CD4-positive, CD25-positive, alpha-beta regulatory T cell (primary cell): ENCODE measurements around the gene GPI. TPM values are rescaled to one million over a fixed set of nuclear protein-coding genes. Genes with fewer than 3 reads are reported as not detected.
A peak's percentile ranks its signal among the peaks of the same experiment; 100 is the strongest.

ENCODE experiments used
- ATAC-seq, 2 donors: fragments of 150-1000 bp; cut with Tn5 transposase; one replicate each; pipeline ENCODE4 v1.10.0; 2021; ENCODE audit warnings: low read depth in 2 of 2, moderate number of reproducible peaks in 2 of 2, moderate library complexity in 1 of 2
- DNase-seq, 3 donors: peaks; one replicate each; pipeline versions ENCODE4 v3.0.0 to v3.0.0-alpha.2; 2012 to 2022; ENCODE audit warnings: mixed read lengths in 1 of 3
- H3K27ac ChIP-seq: one replicate; pipeline ENCODE4 v1.7.0; 2013; ENCODE audit warnings: mild to moderate bottlenecking, low read length; ENCODE audit not compliant: insufficient read depth, poor library complexity, severe bottlenecking
- H3K27me3 ChIP-seq: one replicate; pipeline ENCODE4 v1.7.0; 2013; ENCODE audit warnings: low read length; ENCODE audit not compliant: control insufficient read depth, insufficient read depth
- H3K36me3 ChIP-seq: one replicate; pipeline ENCODE4 v1.7.0; 2013; ENCODE audit warnings: mild to moderate bottlenecking, low read length, moderate library complexity; ENCODE audit not compliant: control insufficient read depth, insufficient read depth
- H3K4me1 ChIP-seq: 2 replicates; pipeline ENCODE4 v1.7.0; 2013; ENCODE audit warnings: mild to moderate bottlenecking, low read length; ENCODE audit not compliant: insufficient read depth, control insufficient read depth, poor library complexity, severe bottlenecking
- H3K4me3 ChIP-seq: one replicate; pipeline ENCODE4 v1.7.0; 2013; ENCODE audit warnings: low read depth, mild to moderate bottlenecking, low read length, moderate library complexity
- H3K9me3 ChIP-seq, 2 experiments: 1 replicate in 1 of 2; 2 replicates in 1 of 2; pipeline ENCODE4 v1.7.0; 2013; ENCODE audit warnings: low read length in 2 of 2, mild to moderate bottlenecking in 1 of 2, moderate library complexity in 1 of 2; ENCODE audit not compliant: control insufficient read depth in 2 of 2
- H3K27ac Mint-ChIP-seq, 3 donors: one replicate each; pipeline ENCODE4 v1.8.0; 2020 to 2022; ENCODE audit warnings: mild to moderate bottlenecking in 3 of 3, mixed read lengths in 3 of 3, moderate library complexity in 2 of 3
- H3K27me3 Mint-ChIP-seq: one replicate; pipeline ENCODE4 v1.8.0; 2022; ENCODE audit warnings: mild to moderate bottlenecking, mixed read lengths
- H3K36me3 Mint-ChIP-seq: one replicate; pipeline ENCODE4 v1.8.0; 2020; ENCODE audit warnings: mixed read lengths
- H3K4me1 Mint-ChIP-seq, 4 donors: one replicate each; pipeline ENCODE4 v1.8.0; 2020 to 2022; ENCODE audit warnings: mixed read lengths in 4 of 4, mild to moderate bottlenecking in 1 of 4
- H3K4me3 Mint-ChIP-seq, 4 donors: one replicate each; pipeline ENCODE4 v1.8.0; 2020 to 2022; ENCODE audit warnings: mild to moderate bottlenecking in 4 of 4, mixed read lengths in 4 of 4, moderate library complexity in 3 of 4
- H3K9me3 Mint-ChIP-seq, 7 donors: one replicate each; pipeline ENCODE4 v1.8.0; 2020 to 2022; ENCODE audit warnings: mixed read lengths in 7 of 7, mild to moderate bottlenecking in 3 of 7, moderate library complexity in 2 of 7
- polyA plus RNA-seq, 4 donors: library from polyadenylated mRNA; unstranded; fragments of 300-500 nt; fragmentation: Illumina TruSeq; gene quantifications; one replicate each; pipeline ENCODE4 v1.2.3, GENCODE V29; 2021
- total RNA-seq: library from RNA; stranded (reverse); gene quantifications from one replicate; pipeline ENCODE4 v1.2.3, GENCODE V29; 2022

GPI gene
- total and polyA plus RNA-seq, 5 donors from 2014 or later = 116 to 148 (median 143) TPM

- H3K9me3 Mint-ChIP-seq = no peaks in the 10 kb centered on the region
- no peaks in the 10 kb centered on the region for H3K27me3 ChIP-seq
- DNase-seq (no peak), ATAC-seq (no peak)
- no peaks in the 10 kb centered on the region for H3K9me3 ChIP-seq
- H3K27ac Mint-ChIP-seq = peak overlapping the region in 1 of 3 donors; percentile 38
- peaks cover 15% of the 10 kb centered on the region for H3K36me3 Mint-ChIP-seq
- no peak overlapping the region for H3K4me3 ChIP-seq
- H3K27ac ChIP-seq = no peak overlapping the region
- no peaks in the 10 kb centered on the region for H3K27me3 Mint-ChIP-seq
- peak overlapping the region; percentile 35 to 77 (median 44) for H3K4me3 Mint-ChIP-seq
- H3K4me1 Mint-ChIP-seq = peaks cover 4 to 34% (median 16%) of the 10 kb centered on the region in 4 donors
- H3K36me3 ChIP-seq = peaks cover 10% of the 10 kb centered on the region
- H3K4me1 ChIP-seq = peaks cover 7% of the 10 kb centered on the region
Measured at GRCh38 chr19:34405892-34406660, 41.1 kb downstream of the GPI start.

DNA sequence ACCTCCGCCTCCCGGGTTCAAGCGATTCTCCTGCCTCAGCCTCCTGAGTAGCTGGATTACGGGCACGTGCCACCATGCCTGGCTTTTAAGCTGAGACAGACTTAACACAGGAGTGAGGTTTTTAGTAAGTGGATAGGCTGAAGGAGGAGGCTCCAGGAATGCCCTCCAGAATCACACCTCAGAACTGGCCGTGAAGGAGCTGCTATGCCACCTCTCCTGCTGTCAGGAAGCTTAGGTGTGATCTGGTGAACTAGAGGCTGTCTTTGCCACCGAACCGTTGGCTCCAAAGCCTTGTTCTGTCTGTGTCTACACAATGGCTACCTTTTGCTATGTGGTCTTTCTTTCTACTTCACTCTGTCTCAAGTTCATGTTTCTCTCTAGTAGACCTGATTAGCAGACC is 43.4 kb downstream of the GPI start:
- no peaks in the 10 kb centered on the region for H3K27me3 ChIP-seq
- H3K4me1 ChIP-seq = peaks cover 7% of the 10 kb centered on the region
- Mint-ChIP-seq H3K4me3 (no peak overlapping the region), H3K27ac (no peak overlapping the region), H3K27me3 (no peaks in the 10 kb centered on the region), H3K4me1 (peaks cover 4 to 34% (median 16%) of the 10 kb centered on the region in 4 donors), H3K36me3 (peaks cover 13% of the 10 kb centered on the region), H3K9me3 (no peaks in the 10 kb centered on the region)
- DNase-seq (no peak), ATAC-seq (no peak)
- H3K4me3 ChIP-seq = no peak overlapping the region
- no peaks in the 10 kb centered on the region for H3K9me3 ChIP-seq
- no peak overlapping the region for H3K27ac ChIP-seq
- peaks cover 10% of the 10 kb centered on the region for H3K36me3 ChIP-seq

DNA sequence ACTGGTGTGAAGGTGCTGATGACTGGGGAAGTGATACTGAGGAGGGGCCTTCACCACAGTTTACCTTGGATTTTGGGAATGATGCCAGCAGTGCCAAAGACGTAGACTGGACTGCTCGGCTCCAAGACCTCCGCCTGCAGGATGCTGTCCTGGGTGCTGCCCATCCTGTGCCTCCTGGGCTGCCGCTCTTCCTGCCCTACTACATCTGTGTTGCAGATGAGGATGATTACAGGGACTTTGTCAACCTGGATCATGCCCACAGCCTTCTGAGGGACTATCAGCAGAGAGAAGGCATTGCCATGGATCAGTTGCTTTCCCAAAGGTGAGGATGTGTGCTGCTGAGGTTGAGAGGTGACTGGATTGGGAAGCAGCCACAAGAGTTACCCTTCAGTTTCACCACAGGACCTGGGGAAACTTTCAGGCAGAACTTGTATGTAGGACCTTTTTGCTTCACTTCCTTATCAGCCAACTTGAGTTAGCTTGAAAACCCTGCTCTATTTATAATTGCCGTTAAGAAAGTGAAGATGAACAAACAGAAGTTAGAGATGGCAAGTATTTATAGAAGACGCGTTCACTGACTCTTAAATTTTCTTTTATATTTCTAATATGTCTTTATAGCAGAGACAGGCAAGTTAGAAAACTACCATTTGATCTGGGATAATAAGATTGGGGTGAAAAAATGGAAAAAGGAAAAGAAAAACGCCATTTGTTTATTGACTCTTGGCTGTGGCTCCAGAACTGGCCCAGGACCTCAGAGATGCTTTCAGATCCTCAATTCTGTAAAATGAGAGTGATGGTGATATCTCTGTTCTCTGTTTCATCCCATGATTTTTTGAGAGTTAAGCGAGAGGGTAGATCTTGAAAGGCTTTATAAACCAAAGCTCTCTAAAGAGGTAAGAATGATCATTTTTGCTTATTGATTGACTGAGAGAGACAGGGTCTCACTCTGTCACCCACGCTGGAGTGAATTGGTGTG is 44.5 kb downstream of the GPI start:
- Histone ChIP-seq H3K4me3 (no peak overlapping the region), H3K4me1 (no peaks in the 10 kb centered on the region), H3K27me3 (no peaks in the 10 kb centered on the region), H3K27ac (no peak overlapping the region), H3K9me3 (no peaks in the 10 kb centered on the region), H3K36me3 (peaks cover 16% of the 10 kb centered on the region)
- Mint-ChIP-seq H3K36me3 (peaks cover 13% of the 10 kb centered on the region), H3K27ac (peak overlapping the region in 1 of 3 donors; percentile 69), H3K9me3 (no peaks in the 10 kb centered on the region), H3K27me3 (no peaks in the 10 kb centered on the region), H3K4me3 (no peak overlapping the region), H3K4me1 (peaks cover 3 to 25% (median 8%) of the 10 kb centered on the region in 4 donors)
- no peak for ATAC-seq
- DNase-seq = no peak

DNA sequence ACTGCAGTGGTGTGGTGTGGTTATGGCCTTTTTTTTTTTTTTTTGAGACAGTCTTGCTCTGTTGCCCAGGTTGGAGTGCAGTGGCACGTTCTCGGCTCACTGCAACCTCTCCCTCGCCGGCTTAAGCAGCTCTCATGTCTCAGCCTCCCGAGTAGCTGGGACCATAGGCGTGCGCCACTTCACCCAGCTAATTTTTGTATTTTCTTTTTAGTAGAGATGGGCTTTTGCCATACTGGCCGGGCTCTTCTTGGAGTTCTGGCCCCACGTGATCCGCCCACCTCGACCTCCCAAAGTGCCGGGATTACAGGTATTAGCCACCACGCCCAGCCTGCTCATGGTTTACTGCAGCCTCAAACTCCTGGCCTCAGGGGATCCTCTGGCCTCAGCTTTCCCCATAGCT is 46.2 kb downstream of the GPI start:
- H3K9me3 Mint-ChIP-seq = no peaks in the 10 kb centered on the region
- H3K4me1 Mint-ChIP-seq = peaks cover 2 to 18% (median 7%) of the 10 kb centered on the region in 4 donors
- H3K27ac ChIP-seq = no peak overlapping the region
- H3K4me1 ChIP-seq = no peaks in the 10 kb centered on the region
- no peaks in the 10 kb centered on the region for H3K27me3 Mint-ChIP-seq
- no peaks in the 10 kb centered on the region for H3K9me3 ChIP-seq
- peaks cover 13% of the 10 kb centered on the region for H3K36me3 Mint-ChIP-seq
- H3K27me3 ChIP-seq = no peaks in the 10 kb centered on the region
- no peak for DNase-seq
- no peak for ATAC-seq
- H3K36me3 ChIP-seq = peaks cover 32% of the 10 kb centered on the region
- no peak overlapping the region for H3K27ac Mint-ChIP-seq
- no peak overlapping the region for H3K4me3 Mint-ChIP-seq
- no peak overlapping the region for H3K4me3 ChIP-seq

DNA sequence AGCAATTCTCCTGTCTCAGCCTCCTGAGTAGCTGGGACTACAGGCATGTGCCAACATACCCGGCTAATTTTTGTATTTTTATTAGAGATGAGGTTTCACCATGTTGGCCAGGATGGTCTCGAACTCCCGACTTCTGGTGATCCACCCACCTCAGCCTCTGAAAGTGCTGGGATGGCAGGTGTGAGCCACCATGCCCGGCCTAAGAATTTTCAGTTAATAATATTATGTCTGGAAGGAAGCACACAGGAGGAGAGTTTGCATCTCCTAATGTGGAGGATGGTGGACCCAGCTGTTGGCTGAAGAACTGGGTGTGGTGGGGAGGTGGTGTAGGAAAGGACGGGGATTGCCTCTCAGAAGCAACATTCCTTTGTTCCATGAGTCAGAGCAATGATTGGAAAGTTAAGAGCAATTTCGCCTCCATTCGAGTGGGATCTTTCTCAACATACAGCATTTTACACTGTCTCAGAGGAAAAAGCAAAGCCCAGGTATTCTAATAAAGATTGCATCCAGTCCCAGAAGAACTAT is 51.1 kb downstream of the GPI start:
- Histone ChIP-seq H3K36me3 (peaks cover 33% of the 10 kb centered on the region), H3K27ac (no peak overlapping the region), H3K27me3 (no peaks in the 10 kb centered on the region), H3K4me1 (no peaks in the 10 kb centered on the region), H3K4me3 (no peak overlapping the region), H3K9me3 (no peaks in the 10 kb centered on the region)
- no peak for DNase-seq
- Mint-ChIP-seq H3K4me3 (no peak overlapping the region), H3K4me1 (peaks cover 0 to 6% (median 4%) of the 10 kb centered on the region in 4 donors), H3K9me3 (no peaks in the 10 kb centered on the region), H3K36me3 (peaks cover 12% of the 10 kb centered on the region), H3K27ac (no peak overlapping the region), H3K27me3 (no peaks in the 10 kb centered on the region)
- no peak for ATAC-seq

DNA sequence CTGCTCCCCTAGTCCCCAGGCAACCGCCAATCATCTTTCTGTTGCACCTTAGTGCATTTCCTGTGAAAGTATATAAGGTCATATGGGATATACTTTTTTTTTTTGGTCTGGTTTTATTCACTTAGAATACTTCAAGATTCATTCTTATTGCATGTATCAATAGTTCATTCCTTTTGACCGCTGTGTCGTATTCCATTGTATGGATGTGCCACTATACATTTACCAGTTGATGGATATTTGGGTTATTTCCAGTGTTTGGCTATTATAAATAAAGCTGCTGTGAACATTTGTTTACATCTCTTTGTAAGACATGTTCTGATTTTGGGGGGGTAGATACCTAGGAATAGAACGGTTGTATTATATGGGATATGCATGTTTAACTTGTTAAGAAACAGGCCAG is 53.3 kb downstream of the GPI start:
- no peaks in the 10 kb centered on the region for H3K4me1 ChIP-seq
- H3K27me3 ChIP-seq = no peaks in the 10 kb centered on the region
- Mint-ChIP-seq H3K27me3 (no peaks in the 10 kb centered on the region), H3K4me1 (peaks cover 0 to 6% (median 4%) of the 10 kb centered on the region in 4 donors), H3K9me3 (no peaks in the 10 kb centered on the region), H3K27ac (no peak overlapping the region), H3K4me3 (no peak overlapping the region), H3K36me3 (peaks cover 15% of the 10 kb centered on the region)
- DNase-seq (no peak), ATAC-seq (no peak)
- H3K36me3 ChIP-seq = peaks cover 35% of the 10 kb centered on the region
- H3K9me3 ChIP-seq = no peaks in the 10 kb centered on the region
- no peak overlapping the region for H3K27ac ChIP-seq
- H3K4me3 ChIP-seq = no peak overlapping the region

DNA sequence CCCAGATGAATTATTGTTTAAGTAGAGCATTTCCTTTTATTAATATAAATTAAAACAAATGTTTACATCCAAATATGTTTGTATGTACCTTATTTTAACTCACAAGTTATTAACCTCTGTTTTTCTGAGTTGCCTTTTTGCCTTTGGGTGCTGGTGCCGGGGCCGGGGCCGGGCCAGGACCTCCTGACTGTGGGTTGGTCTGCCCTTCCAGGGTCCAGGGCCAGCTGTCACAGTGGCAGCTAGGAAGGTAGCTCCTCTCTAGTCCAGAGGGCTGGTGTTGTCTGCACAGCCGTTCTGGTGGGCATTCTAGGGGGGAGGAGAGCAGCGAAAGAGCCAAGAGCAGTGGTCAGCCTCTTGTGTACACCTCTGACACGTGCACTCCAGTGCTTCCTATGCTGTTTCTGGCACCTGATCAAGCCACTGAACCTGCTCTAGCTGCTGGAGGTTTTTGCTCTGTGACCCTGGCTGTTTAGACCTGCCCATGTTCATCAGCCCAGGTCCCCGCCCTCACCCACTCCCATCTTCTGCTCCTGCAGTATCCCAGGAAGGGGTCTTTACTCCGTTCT is 61.2 kb downstream of the GPI start:
- no peak overlapping the region for H3K4me3 ChIP-seq
- Mint-ChIP-seq H3K27ac (no peak overlapping the region), H3K4me1 (peaks cover 10 to 28% (median 19%) of the 10 kb centered on the region in 4 donors)

More for the DNA sequence above, 61.2 kb downstream of the GPI start:
- Mint-ChIP-seq H3K9me3 (no peaks in the 10 kb centered on the region), H3K27me3 (no peaks in the 10 kb centered on the region), H3K4me3 (peak overlapping the region in 3 of 4 donors; percentile 31 to 55 (median 52)), H3K36me3 (peaks cover 18% of the 10 kb centered on the region)
- Histone ChIP-seq H3K9me3 (no peaks in the 10 kb centered on the region), H3K4me1 (peaks cover 29% of the 10 kb centered on the region), H3K27me3 (no peaks in the 10 kb centered on the region), H3K36me3 (peaks cover 8% of the 10 kb centered on the region), H3K27ac (no peak overlapping the region)
- DNase-seq (no peak), ATAC-seq (no peak)
